Panc1 (cell line): ENCODE data around the gene MUC5AC. TPM values are rescaled to one million over a fixed set of nuclear protein-coding genes. Genes with fewer than 3 reads are reported as not detected.

Experiments
- ATAC-seq: fragments of 200-7000 bp; cut with Tn5 transposase; 2 replicates; pipeline ENCODE4 v1.9.1; 2020; ENCODE audit warnings: mild to moderate bottlenecking, moderate library complexity
- BruUV-seq: library from RNA; stranded (reverse); fragments of 400-500 nt; replicated peaks from 2 replicates; lab custom pipeline; 2021; lab: Mats Ljungman, UMichigan
- CTCF ChIA-PET: fragments of 300-600 bp; sonication (Branson Sonifier 250); formaldehyde crosslinking; loops from one replicate; lab custom pipeline; 2022; ENCODE audit warnings: antibody characterized with exemption; lab: Charles Lee
- POLR2A ChIA-PET: fragments of 300-600 bp; sonication (Branson Sonifier 250); formaldehyde crosslinking; loops from one replicate; lab custom pipeline; 2022; ENCODE audit warnings: antibody characterized with exemption; lab: Charles Lee
- DNase-seq: peaks from one replicate; pipeline ENCODE4 v3.0.0-alpha.2; 2010; ENCODE audit warnings: low read depth, low spot score
- H3K27ac ChIP-seq: 2 replicates; pipeline ENCODE4 v1.5.1; 2011; ENCODE audit warnings: mild to moderate bottlenecking, low read length, inconsistent platforms
- H3K27me3 ChIP-seq: fragments of 200-500 bp; sonication (Bioruptor generic); 2 replicates; pipeline ENCODE4 v1.6.0; 2014; ENCODE audit warnings: low read length, inconsistent platforms; ENCODE audit not compliant: control insufficient read depth, insufficient read depth
- H3K36me3 ChIP-seq: fragments of 200-500 bp; sonication (Bioruptor generic); 2 replicates; pipeline ENCODE4 v1.5.1; 2014; ENCODE audit warnings: inconsistent platforms, mild to moderate bottlenecking, low read length, moderate library complexity; ENCODE audit not compliant: control insufficient read depth, insufficient read depth
- H3K4me1 ChIP-seq: 2 replicates; pipeline ENCODE4 v1.5.1; 2011; ENCODE audit warnings: inconsistent platforms, mild to moderate bottlenecking, low read length, moderate library complexity; ENCODE audit not compliant: control insufficient read depth, insufficient read depth
- H3K4me3 ChIP-seq, 2 experiments: 2 replicates each; pipeline ENCODE4 v1.5.1; 2011 to 2012; ENCODE audit warnings: low read depth in 2 of 2, low read length in 2 of 2, mild to moderate bottlenecking in 2 of 2, inconsistent platforms in 1 of 2, moderate library complexity in 1 of 2
- H3K9me3 ChIP-seq: fragments of 200-500 bp; sonication (Bioruptor generic); 2 replicates; pipeline ENCODE4 v1.5.1; 2014; ENCODE audit warnings: low read depth, mild to moderate bottlenecking, inconsistent platforms, low read length, moderate library complexity; ENCODE audit not compliant: control insufficient read depth, insufficient read depth
- CTCF ChIP-seq: fragments of 450-650 bp; IDR thresholded peaks from 2 replicates; pipeline ENCODE4 v1.5.1; 2017; ENCODE audit warnings: mild to moderate bottlenecking
- POLR2AphosphoS5 ChIP-seq: IDR thresholded peaks from 2 replicates; pipeline ENCODE4 v1.6.1; 2012; ENCODE audit warnings: mild to moderate bottlenecking, low read depth, low read length, moderate library complexity
- REST ChIP-seq, 2 experiments: IDR thresholded peaks; 2 replicates each; pipeline ENCODE4 v1.6.1; 2011 to 2012; ENCODE audit warnings: low read depth in 2 of 2, control low read depth in 1 of 2, low read length in 1 of 2, mild to moderate bottlenecking in 1 of 2, moderate library complexity in 1 of 2; ENCODE audit not compliant: insufficient read depth in 1 of 2
- SIN3A ChIP-seq: IDR thresholded peaks from 2 replicates; pipeline ENCODE4 v1.6.1; 2012; ENCODE audit warnings: low read depth, mild to moderate bottlenecking, low read length, moderate library complexity, borderline replicate concordance; ENCODE audit not compliant: insufficient read depth
- TCF7L2 ChIP-seq: IDR thresholded peaks from 2 replicates; pipeline ENCODE4 v1.6.1; 2011; ENCODE audit warnings: mild to moderate bottlenecking, low read depth, low read length, inconsistent platforms
- in situ Hi-C: cut with HindIII; loops from 2 replicates; pipeline ENCODE4 v1.10.0; 2016; ENCODE audit warnings: low sequenced_read_pairs, low pct_unique_long_range_greater_than_20kb
- intact Hi-C: fragments of 100-400 bp; cut with micrococcal nuclease; formaldehyde crosslinking; loops from one replicate; pipeline ENCODE4 v1.10.0; 2022; ENCODE audit not compliant: unreplicated experiment
- total RNA-seq: library from RNA; stranded (reverse); gene quantifications from one replicate; pipeline ENCODE4 v1.2.1, GENCODE V29; 2021; ENCODE audit not compliant: unreplicated experiment

Gene MUC5AC
- total RNA-seq, 1 experiment from 2014 or later: 0.03 TPM

GRCh38 chr11:1179641-1180040, 21.9 kb downstream of the MUC5AC start:
- H3K36me3 ChIP-seq: no peaks in the 10 kb centered on the region
- no peak for TF ChIP-seq POLR2AphosphoS5
- ATAC-seq: no peak
- H3K27me3 ChIP-seq: no peaks in the 10 kb centered on the region
- ChIA-PET CTCF (no interaction called here), POLR2A (no interaction called here)
- H3K9me3 ChIP-seq: no peaks in the 10 kb centered on the region
- H3K4me1 ChIP-seq: no peaks in the 10 kb centered on the region
- no peak overlapping the region for H3K27ac ChIP-seq
- in situ Hi-C loops: no loop called here
- H3K4me3 ChIP-seq: no peak overlapping the region
- no peak for DNase-seq
- no TSS peak for BruUV-seq
- intact Hi-C loops: no loop called here

- CTCF ChIA-PET: no interaction called here
- no TSS peak for BruUV-seq
- peak; percentile 11 for ATAC-seq
- in situ Hi-C loops: no loop called here
- no peaks in the 10 kb centered on the region for H3K9me3 ChIP-seq
- no peaks in the 10 kb centered on the region for H3K4me1 ChIP-seq
- TF ChIP-seq TCF7L2 (no peak), POLR2AphosphoS5 (no peak), REST (IDR thresholded peaks at IDR 0.05; ENCODE audit: insufficient read depth in 1 of 2, low read depth in 2 of 2, low read length in 1 of 2) (no peak), SIN3A (no peak), CTCF (no peak; the same call in 1 of the 2 replicates)
- H3K27ac ChIP-seq: no peak overlapping the region
- DNase-seq: no peak
- H3K4me3 ChIP-seq: no peak overlapping the region
- intact Hi-C loops: no loop called here
- POLR2A ChIA-PET: no interaction called here
- no peaks in the 10 kb centered on the region for H3K36me3 ChIP-seq
- H3K27me3 ChIP-seq: no peaks in the 10 kb centered on the region
These were observed 22.4 kb downstream of the MUC5AC start for GRCh38 chr11:1180171-1180570.

- DNase-seq (no peak), ATAC-seq (no peak)
- Histone ChIP-seq H3K4me1 (no peaks in the 10 kb centered on the region), H3K27ac (no peak overlapping the region), H3K27me3 (no peaks in the 10 kb centered on the region), H3K36me3 (no peaks in the 10 kb centered on the region), H3K9me3 (no peaks in the 10 kb centered on the region), H3K4me3 (no peak overlapping the region)
- TF ChIP-seq CTCF (no peak), REST (IDR thresholded peaks at IDR 0.05; ENCODE audit: insufficient read depth in 1 of 2, low read depth in 2 of 2, low read length in 1 of 2) (no peak), TCF7L2 (no peak), SIN3A (no peak), POLR2AphosphoS5 (no peak)
- POLR2A ChIA-PET: no interaction called here
- CTCF ChIA-PET: interaction anchor here (0.6 kb wide), 1 partner anchor 19 kb away, joined by 3 read pairs; no protein-coding TSS in a partner anchor
- BruUV-seq: no TSS peak
- intact Hi-C loops (no loop called here), in situ Hi-C loops (no loop called here)
These were observed 23.2 kb downstream of the MUC5AC start for GRCh38 chr11:1180947-1181391.
